Left ventricle myocardium inferior (tissue), 1 donor: ENCODE data around the gene FBXO30. TPM values are rescaled to one million over a fixed set of nuclear protein-coding genes. Genes with fewer than 3 reads are reported as not detected.

Experiments
- DNase-seq: peaks from one replicate; pipeline ENCODE4 v3.0.0-alpha.2; 2020
- H3K27ac ChIP-seq: fragments of 200-600 bp; replicated peaks from 2 replicates; pipeline ENCODE4 v1.8.0; 2021
- H3K27me3 ChIP-seq: fragments of 200-600 bp; 2 replicates; pipeline ENCODE4 v1.8.0; 2021; ENCODE audit warnings: low read depth
- H3K36me3 ChIP-seq: fragments of 200-600 bp; 2 replicates; pipeline ENCODE4 v1.8.0; 2021
- H3K4me1 ChIP-seq: fragments of 200-600 bp; 2 replicates; pipeline ENCODE4 v1.8.0; 2021
- H3K4me3 ChIP-seq: fragments of 200-600 bp; 2 replicates; pipeline ENCODE4 v1.8.0; 2021; ENCODE audit warnings: mild to moderate bottlenecking, moderate library complexity
- H3K9me3 ChIP-seq: fragments of 200-600 bp; replicated peaks from 2 replicates; pipeline ENCODE4 v1.8.0; 2021
- intact Hi-C: fragments of 100-400 bp; cut with micrococcal nuclease; formaldehyde crosslinking; loops from one replicate; pipeline ENCODE4 v1.11.0; 2022
- long read RNA-seq: library from polyadenylated mRNA; unstranded; transcript quantifications from one replicate; pipeline ENCODE4 v2.0.0, GENCODE V29; 2021
- total RNA-seq: library from RNA; stranded (reverse); fragmentation: NEBNext Ultra II Directional; extraction: Animal tissue kit (Norgen Biotek cat#: 25700); gene quantifications from one replicate; pipeline ENCODE4 v1.2.1, GENCODE V29; 2021
- TF ChIP-seq, protein P1 (sequence below): fragments of 200-600 bp; IDR thresholded peaks from 2 replicates; pipeline ENCODE4 v1.8.0; 2021; ENCODE audit warnings: antibody characterized with exemption, mild to moderate bottlenecking, borderline replicate concordance
- donor health status: DM: no; HTN: yes; CAD: no; lungs with severe emphysema.

FBXO30 gene
- 16.7 TPM for total RNA-seq
- long read RNA-seq, full-length matches to known transcripts: 52 of 64 reads
- long read RNA-seq, partial matches to known transcripts: 6 of 64 reads
- long read RNA-seq, other reads (novel, unspliced or antisense): 6 of 64 reads

- TF ChIP-seq, protein P1, sequence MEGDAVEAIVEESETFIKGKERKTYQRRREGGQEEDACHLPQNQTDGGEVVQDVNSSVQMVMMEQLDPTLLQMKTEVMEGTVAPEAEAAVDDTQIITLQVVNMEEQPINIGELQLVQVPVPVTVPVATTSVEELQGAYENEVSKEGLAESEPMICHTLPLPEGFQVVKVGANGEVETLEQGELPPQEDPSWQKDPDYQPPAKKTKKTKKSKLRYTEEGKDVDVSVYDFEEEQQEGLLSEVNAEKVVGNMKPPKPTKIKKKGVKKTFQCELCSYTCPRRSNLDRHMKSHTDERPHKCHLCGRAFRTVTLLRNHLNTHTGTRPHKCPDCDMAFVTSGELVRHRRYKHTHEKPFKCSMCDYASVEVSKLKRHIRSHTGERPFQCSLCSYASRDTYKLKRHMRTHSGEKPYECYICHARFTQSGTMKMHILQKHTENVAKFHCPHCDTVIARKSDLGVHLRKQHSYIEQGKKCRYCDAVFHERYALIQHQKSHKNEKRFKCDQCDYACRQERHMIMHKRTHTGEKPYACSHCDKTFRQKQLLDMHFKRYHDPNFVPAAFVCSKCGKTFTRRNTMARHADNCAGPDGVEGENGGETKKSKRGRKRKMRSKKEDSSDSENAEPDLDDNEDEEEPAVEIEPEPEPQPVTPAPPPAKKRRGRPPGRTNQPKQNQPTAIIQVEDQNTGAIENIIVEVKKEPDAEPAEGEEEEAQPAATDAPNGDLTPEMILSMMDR: peak; percentile 46
- intact Hi-C loops: no loop called here
- no peaks in the 10 kb centered on the region for H3K36me3 ChIP-seq
- H3K27me3 ChIP-seq: no peaks in the 10 kb centered on the region
- peak; percentile 93 for DNase-seq
- peak within 1 kb of the TSS; percentile 97 for H3K27ac ChIP-seq
- H3K9me3 ChIP-seq: no peaks in the 10 kb centered on the region
- H3K4me3 ChIP-seq: peak within 1 kb of the TSS; percentile 79
- H3K4me1 ChIP-seq: peaks cover 81% of the 10 kb centered on the region
Observed at GRCh38 chr6:145814501-145815308, at the start of gene FBXO30. TSS of gene FBXO30 (minus strand) at chr6:145814795. CDS start at chr6:145806405, 8,390 bp downstream.

DNA sequence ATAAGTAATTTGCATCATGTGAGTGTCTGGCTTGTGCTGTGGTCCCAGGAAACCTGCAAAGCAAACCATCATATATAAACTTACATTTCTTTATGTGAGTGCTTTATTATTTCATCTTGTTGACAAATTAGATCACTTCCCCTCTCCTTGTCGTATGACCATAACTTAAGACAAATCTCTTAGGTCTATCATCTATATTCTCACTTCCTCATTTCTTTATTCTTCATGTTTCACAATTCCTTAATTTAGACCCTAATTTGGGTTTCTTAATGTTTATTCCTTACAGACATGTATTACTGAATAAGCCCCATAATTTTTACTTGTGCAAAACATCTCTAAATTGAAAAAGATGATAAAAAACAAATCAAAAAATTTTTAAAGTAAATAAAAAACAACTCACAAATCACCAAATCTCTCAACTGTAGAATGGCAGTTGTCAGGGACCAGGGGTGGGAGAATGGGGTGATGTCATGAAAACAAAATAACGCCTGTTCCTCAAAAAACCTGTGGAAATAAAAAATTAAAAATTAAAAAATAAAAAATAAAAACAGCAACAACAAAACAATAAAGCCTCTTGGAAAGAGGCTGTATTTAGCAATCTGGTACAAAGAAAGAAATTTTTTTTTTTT lies 49.5 kb upstream of the FBXO30 start:
- Histone ChIP-seq H3K4me1 (peaks cover 19% of the 10 kb centered on the region), H3K36me3 (peaks cover 8% of the 10 kb centered on the region), H3K27ac (no peak overlapping the region), H3K4me3 (no peak overlapping the region), H3K9me3 (peaks cover 14% of the 10 kb centered on the region), H3K27me3 (no peaks in the 10 kb centered on the region)
- intact Hi-C loops: no loop called here
- DNase-seq: no peak
- TF ChIP-seq, protein P1: no peak

GRCh38 chr6:145863366-145863765 lies 48.8 kb upstream of the FBXO30 start:
- Histone ChIP-seq H3K4me3 (no peak overlapping the region), H3K4me1 (peaks cover 19% of the 10 kb centered on the region), H3K27me3 (no peaks in the 10 kb centered on the region), H3K27ac (no peak overlapping the region), H3K36me3 (peaks cover 8% of the 10 kb centered on the region), H3K9me3 (peaks cover 14% of the 10 kb centered on the region)
- intact Hi-C loops: no loop called here
- no peak for DNase-seq
- TF ChIP-seq, protein P1: no peak

- no peaks in the 10 kb centered on the region for H3K27me3 ChIP-seq
- H3K4me1 ChIP-seq: peaks cover 6% of the 10 kb centered on the region
- peaks cover 8% of the 10 kb centered on the region for H3K36me3 ChIP-seq
- intact Hi-C loops: no loop called here
- H3K27ac ChIP-seq: no peak overlapping the region
- H3K4me3 ChIP-seq: no peak overlapping the region
- peaks cover 14% of the 10 kb centered on the region for H3K9me3 ChIP-seq
- no peak for DNase-seq
- TF ChIP-seq, protein P1: no peak
Observed at GRCh38 chr6:145860562-145860961, 46.0 kb upstream of the FBXO30 start.

GRCh38 chr6:145850671-145851070 lies 36.1 kb upstream of the FBXO30 start:
- Histone ChIP-seq H3K4me3 (no peak overlapping the region), H3K27ac (peak overlapping the region; percentile 31), H3K9me3 (no peaks in the 10 kb centered on the region), H3K27me3 (no peaks in the 10 kb centered on the region), H3K36me3 (no peaks in the 10 kb centered on the region), H3K4me1 (peaks cover 15% of the 10 kb centered on the region)
- TF ChIP-seq, protein P1: no peak
- intact Hi-C loops: no loop called here
- no peak for DNase-seq
